ENCODE data around the gene PRKAG1. TPM values are rescaled to one million over a fixed set of nuclear protein-coding genes. Genes with fewer than 3 reads are reported as not detected.

The PRKAG1 gene
- total and polyA plus RNA-seq, 11 donors = 72.0 to 107 (median 97.9) TPM

- intact Hi-C loops (cut with DNase I) = no loop called here
Observed at GRCh38 chr12:49040364-49040855, 21.8 kb upstream of the PRKAG1 start.

DNA sequence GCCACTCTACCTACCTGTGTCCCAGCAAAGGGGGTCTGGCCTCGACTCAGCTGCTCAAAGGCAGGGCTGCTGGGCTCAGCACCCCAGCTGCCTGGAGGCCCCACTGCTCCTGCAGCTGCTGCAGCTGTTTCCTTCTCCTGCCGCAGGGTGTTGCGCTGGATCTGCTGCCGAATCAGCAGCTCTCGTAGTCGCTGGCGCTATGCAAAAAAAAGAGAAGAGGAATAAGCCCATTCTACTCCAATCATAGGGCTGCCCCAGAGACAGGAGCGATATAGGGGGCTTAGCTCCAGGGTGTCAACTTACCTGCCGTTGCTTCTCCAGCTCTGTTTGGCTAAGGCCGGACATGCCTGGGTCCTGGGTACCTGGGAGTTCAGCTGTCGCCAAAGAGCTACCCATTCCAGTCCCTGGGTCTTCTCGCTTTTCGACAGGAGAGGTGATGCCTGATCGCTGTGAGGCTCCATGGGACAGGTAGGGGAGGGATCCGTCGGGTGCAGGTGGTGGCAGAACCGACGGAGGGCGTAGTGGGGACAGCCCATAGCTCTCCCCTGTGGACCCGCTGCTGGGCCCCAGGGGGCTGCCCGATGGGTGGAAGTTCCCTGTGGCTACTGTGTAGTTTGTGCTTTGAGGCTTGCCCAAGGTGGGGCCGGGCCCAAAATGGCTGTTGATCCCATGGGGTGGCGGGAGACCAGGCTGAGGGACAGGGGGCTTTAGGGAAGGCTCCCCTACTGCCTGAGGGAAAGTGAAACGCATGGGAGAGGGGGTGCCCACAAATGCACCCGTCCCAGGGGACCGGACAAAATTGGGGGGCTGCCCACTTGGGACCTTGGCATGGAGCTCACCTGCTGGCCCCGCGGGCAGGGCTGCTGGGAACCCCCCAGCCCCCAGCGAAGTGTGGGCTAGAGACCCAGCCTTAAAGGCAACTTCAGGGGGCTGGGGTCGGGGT lies 21.1 kb upstream of the PRKAG1 start:
- H3K4me1 ChIP-seq = peaks cover 0 to 4% (median 0%) of the 10 kb centered on the region in 12 donors
- no peaks in the 10 kb centered on the region for H3K27me3 ChIP-seq
- no peaks in the 10 kb centered on the region for H3K9me3 ChIP-seq
- intact Hi-C loops (cut with DNase I) = no loop called here
- TF ChIP-seq POLR2A (IDR thresholded peaks at IDR 0.05) = no peak
- TF ChIP-seq, protein P1, sequence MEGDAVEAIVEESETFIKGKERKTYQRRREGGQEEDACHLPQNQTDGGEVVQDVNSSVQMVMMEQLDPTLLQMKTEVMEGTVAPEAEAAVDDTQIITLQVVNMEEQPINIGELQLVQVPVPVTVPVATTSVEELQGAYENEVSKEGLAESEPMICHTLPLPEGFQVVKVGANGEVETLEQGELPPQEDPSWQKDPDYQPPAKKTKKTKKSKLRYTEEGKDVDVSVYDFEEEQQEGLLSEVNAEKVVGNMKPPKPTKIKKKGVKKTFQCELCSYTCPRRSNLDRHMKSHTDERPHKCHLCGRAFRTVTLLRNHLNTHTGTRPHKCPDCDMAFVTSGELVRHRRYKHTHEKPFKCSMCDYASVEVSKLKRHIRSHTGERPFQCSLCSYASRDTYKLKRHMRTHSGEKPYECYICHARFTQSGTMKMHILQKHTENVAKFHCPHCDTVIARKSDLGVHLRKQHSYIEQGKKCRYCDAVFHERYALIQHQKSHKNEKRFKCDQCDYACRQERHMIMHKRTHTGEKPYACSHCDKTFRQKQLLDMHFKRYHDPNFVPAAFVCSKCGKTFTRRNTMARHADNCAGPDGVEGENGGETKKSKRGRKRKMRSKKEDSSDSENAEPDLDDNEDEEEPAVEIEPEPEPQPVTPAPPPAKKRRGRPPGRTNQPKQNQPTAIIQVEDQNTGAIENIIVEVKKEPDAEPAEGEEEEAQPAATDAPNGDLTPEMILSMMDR (IDR thresholded peaks at IDR 0.05) = no peak
- H3K36me3 ChIP-seq = peaks cover 0 to 99% (median 95%) of the 10 kb centered on the region in 9 donors
- WGBS, 4 donors = 91 to 96% (median 94%) methylated on average over 29 to 30 of the region's 30 CpGs
- H3K4me3 ChIP-seq = no peak overlapping the region
- DNase-seq (peak in 3 of 5 donors; percentile 14 to 24 (median 17)), ATAC-seq (no peak)
- H3K27ac ChIP-seq = no peak overlapping the region

More at GRCh38 chr12:49040364-49040855, 21.8 kb upstream of the PRKAG1 start:
- DNase-seq (no peak), ATAC-seq (no peak)
- Histone ChIP-seq H3K27ac (no peak overlapping the region), H3K9me3 (no peaks in the 10 kb centered on the region), H3K4me1 (peaks cover 0 to 4% (median 0%) of the 10 kb centered on the region in 12 donors), H3K36me3 (peaks cover 0 to 99% (median 95%) of the 10 kb centered on the region in 9 donors), H3K27me3 (no peaks in the 10 kb centered on the region), H3K4me3 (no peak overlapping the region)
- no peak for TF ChIP-seq POLR2A (IDR thresholded peaks at IDR 0.05)
- TF ChIP-seq, protein P1 (IDR thresholded peaks at IDR 0.05) = no peak
- WGBS, 4 donors = 93 to 95% (median 93%) methylated on average over 14 of the region's 14 CpGs

DNA sequence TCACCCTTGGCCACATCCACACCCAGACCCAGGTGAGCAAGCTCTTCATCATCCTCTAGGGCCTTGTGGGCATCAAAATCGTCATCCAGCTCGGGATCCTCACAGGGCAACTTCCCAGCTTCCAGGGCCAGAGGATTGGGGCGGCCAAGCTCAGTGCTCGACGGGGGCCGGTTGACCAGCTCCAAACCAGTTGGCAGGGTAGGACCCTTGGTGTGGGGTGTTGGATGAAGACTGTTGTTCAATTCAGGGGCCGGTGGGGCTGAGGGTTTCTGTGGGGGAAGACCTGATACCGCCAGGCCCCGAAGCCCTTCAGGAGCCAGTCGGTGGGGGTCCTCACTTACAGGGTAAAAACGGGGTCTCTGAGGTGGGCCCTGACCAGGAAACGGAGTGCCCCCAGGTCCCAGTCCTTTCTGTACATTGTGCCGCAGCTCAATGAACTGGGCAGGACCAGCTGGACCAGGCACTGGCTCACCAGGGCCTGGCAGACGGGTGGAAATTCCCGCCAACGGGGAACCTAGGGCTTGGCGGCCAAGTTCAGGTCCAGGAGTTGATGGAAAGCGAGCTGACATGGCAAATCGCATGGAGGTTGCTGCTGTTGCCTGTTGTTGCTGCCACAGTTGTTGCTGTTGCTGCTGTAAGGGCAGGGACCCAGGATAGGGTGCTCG lies 19.8 kb upstream of the PRKAG1 start:
- DNase-seq (peak in 2 of 5 donors; percentile 22 to 33), ATAC-seq (no peak)
- 88 to 94% (median 92%) methylated on average over 17 to 20 of the region's 20 CpGs for WGBS, 4 donors
- no peaks in the 10 kb centered on the region for H3K27me3 ChIP-seq
- peaks cover 0 to 99% (median 95%) of the 10 kb centered on the region in 9 donors for H3K36me3 ChIP-seq
- H3K4me1 ChIP-seq = peaks cover 0 to 4% (median 0%) of the 10 kb centered on the region in 12 donors
- H3K9me3 ChIP-seq = no peaks in the 10 kb centered on the region
- no peak overlapping the region for H3K4me3 ChIP-seq
- H3K27ac ChIP-seq = no peak overlapping the region
- TF ChIP-seq, protein P1 (IDR thresholded peaks at IDR 0.05) = no peak
- no peak for TF ChIP-seq POLR2A (IDR thresholded peaks at IDR 0.05)
- intact Hi-C loops (cut with DNase I) = no loop called here

DNA sequence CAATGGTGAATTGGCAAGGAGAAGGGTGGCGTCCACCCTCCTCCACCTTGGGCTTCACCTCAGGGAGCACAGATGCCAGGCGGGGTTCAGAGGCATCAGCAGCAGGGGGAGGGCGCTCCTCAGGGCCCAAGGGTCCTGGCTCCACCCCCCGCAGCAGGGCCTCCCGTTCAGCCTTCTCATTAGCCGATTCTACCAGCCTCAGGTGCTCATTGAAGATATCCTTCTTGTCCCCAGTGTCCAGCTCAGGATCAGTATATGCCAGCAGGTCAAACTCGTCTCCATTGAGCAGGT lies 19.3 kb upstream of the PRKAG1 start:
- WGBS, 4 donors = 86 to 95% (median 89%) methylated on average over 4 to 7 of the region's 7 CpGs

More for the DNA sequence above, 19.3 kb upstream of the PRKAG1 start:
- TF ChIP-seq, protein P1 (IDR thresholded peaks at IDR 0.05) = no peak
- TF ChIP-seq POLR2A (IDR thresholded peaks at IDR 0.05) = no peak
- intact Hi-C loops (cut with DNase I) = no loop called here
- ATAC-seq (no peak), DNase-seq (peak in 1 of 5 donors; percentile 18)
- peaks cover 0 to 99% (median 95%) of the 10 kb centered on the region in 9 donors for H3K36me3 ChIP-seq
- H3K27ac ChIP-seq = no peak overlapping the region
- H3K9me3 ChIP-seq = no peaks in the 10 kb centered on the region
- H3K4me3 ChIP-seq = no peak overlapping the region
- peaks cover 0 to 7% (median 0%) of the 10 kb centered on the region in 12 donors for H3K4me1 ChIP-seq
- no peaks in the 10 kb centered on the region for H3K27me3 ChIP-seq

Data from heart left ventricle (tissue), 16 donors.